Right atrium auricular region (tissue), 2 donors: ENCODE data around the gene RPA3. TPM values are rescaled to one million over a fixed set of nuclear protein-coding genes. Genes with fewer than 3 reads are reported as not detected.
"Not testable (repeated sequence)": the region's sequence is repeated elsewhere in the genome, so short reads cannot be mapped to it uniquely, and the experiment has no call there.

ENCODE experiments used
- DNase-seq: peaks from one replicate; pipeline ENCODE4 v3.0.0-alpha.2; 2019; ENCODE audit warnings: low spot score
- H3K27ac ChIP-seq, 2 donors: fragments of 200-600 bp; sonication (generic); 1 replicate in 1 of 2; 2 replicates in 1 of 2; pipeline ENCODE4 v1.5.1; 2016 to 2019
- H3K27me3 ChIP-seq, 2 donors: fragments of 200-600 bp; sonication (generic); one replicate each; pipeline versions ENCODE4 v1.5.1 to v1.6.0; 2017 to 2019
- H3K36me3 ChIP-seq: fragments of 200-600 bp; sonication (generic); one replicate; pipeline ENCODE4 v1.5.1; 2016
- H3K4me1 ChIP-seq, 2 donors: fragments of 200-600 bp; sonication (generic); one replicate each; pipeline versions ENCODE4 v1.5.1 to v1.6.0; 2017 to 2019
- H3K4me3 ChIP-seq, 2 donors: fragments of 200-600 bp; sonication (generic); 1 replicate in 1 of 2; 2 replicates in 1 of 2; pipeline ENCODE4 v1.5.1; 2017 to 2019; ENCODE audit warnings: mild to moderate bottlenecking in 1 of 2, moderate library complexity in 1 of 2
- H3K9me3 ChIP-seq, 2 donors: fragments of 200-600 bp; sonication (generic); one replicate each; pipeline ENCODE4 v1.5.1; 2019
- total RNA-seq, 2 donors: library from RNA; depleted of rRNA; stranded (reverse); fragments of >200 nt; gene quantifications; one replicate each; pipeline ENCODE4 v1.1.0, GENCODE V29; 2016
- TF ChIP-seq, protein P1 (sequence below), 2 donors: fragments of 200-600 bp; sonication (generic); IDR thresholded peaks; one replicate each; pipeline ENCODE4 v1.5.1; 2019; ENCODE audit warnings: antibody characterized with exemption in 2 of 2

RPA3 gene
- total RNA-seq, 2 donors from 2014 or later, result 15.6 to 18.0 TPM

DNA sequence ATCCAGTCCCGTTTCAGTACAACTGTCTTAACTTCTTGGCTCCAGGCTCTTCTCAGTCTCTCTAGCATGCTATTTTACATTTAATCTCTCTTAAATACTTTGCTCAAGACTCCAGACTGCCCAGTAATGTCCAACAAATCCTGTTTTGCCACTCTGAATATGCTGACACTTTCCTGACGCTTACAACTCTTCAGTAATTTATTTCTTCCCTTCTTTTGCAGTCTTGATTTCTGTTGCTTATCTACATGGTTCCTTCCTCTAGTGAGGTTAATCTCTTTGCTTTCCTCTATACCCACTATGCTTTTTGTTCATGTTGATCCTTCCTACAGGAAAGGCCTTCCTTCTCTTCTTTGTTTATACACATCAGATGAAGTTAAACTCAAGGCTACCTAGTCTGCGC is 54.1 kb downstream of the RPA3 start:
- TF ChIP-seq, protein P1, sequence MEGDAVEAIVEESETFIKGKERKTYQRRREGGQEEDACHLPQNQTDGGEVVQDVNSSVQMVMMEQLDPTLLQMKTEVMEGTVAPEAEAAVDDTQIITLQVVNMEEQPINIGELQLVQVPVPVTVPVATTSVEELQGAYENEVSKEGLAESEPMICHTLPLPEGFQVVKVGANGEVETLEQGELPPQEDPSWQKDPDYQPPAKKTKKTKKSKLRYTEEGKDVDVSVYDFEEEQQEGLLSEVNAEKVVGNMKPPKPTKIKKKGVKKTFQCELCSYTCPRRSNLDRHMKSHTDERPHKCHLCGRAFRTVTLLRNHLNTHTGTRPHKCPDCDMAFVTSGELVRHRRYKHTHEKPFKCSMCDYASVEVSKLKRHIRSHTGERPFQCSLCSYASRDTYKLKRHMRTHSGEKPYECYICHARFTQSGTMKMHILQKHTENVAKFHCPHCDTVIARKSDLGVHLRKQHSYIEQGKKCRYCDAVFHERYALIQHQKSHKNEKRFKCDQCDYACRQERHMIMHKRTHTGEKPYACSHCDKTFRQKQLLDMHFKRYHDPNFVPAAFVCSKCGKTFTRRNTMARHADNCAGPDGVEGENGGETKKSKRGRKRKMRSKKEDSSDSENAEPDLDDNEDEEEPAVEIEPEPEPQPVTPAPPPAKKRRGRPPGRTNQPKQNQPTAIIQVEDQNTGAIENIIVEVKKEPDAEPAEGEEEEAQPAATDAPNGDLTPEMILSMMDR (IDR thresholded peaks at IDR 0.05), result no peak
- Histone ChIP-seq H3K27me3 (no peaks in the 10 kb centered on the region), H3K27ac (no peak overlapping the region), H3K4me1 (no peaks in the 10 kb centered on the region), H3K36me3 (no peaks in the 10 kb centered on the region), H3K9me3 (no peaks in the 10 kb centered on the region), H3K4me3 (no peak overlapping the region)
- no peak for DNase-seq

DNA sequence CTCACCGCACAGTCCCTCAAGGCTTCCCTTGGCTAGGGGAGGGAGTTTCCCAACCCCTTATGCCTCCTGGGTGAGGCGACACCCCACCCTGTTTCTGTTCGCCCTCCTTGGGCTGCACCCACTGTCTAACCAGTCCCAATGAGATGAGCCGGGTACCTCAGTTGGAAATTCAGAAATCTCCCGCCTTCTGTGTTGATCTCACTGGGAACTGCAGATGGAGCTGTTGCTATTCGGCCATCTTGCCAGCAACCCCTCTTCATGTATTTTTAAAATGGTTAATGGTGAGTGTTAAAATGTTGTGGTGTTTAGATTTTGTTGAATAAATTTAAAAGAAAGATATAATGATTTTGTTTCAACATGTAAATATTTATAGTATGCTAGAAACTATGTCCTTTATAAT is 55.9 kb downstream of the RPA3 start:
- TF ChIP-seq, protein P1 (IDR thresholded peaks at IDR 0.05), result peak in 1 of 2 donors; percentile 46
- Histone ChIP-seq H3K4me1 (no peaks in the 10 kb centered on the region), H3K27ac (no peak overlapping the region), H3K4me3 (no peak overlapping the region), H3K36me3 (no peaks in the 10 kb centered on the region), H3K9me3 (no peaks in the 10 kb centered on the region), H3K27me3 (no peaks in the 10 kb centered on the region)
- no peak for DNase-seq

DNA sequence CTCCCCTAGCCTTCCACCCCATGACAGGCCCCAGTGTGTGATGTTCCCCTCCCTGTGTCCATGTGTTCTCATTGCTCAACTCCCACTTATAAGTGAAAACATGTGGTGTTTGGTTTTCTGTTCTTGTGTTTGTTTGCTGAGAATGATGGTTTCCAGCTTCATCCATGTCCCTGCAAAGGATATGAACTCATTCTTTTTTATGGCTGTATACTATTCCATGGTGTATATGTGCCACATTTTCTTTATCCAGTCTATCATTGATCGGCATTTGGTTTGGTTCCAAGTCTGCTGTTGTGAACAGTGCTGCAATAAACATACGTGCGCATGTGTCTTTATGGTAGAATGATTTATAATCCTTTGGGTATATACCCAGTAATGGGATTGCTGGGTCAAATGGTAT is 61.9 kb downstream of the RPA3 start:
- not testable (repeated sequence) for H3K9me3 ChIP-seq, H3K4me3 ChIP-seq, H3K27ac ChIP-seq, H3K36me3 ChIP-seq, H3K27me3 ChIP-seq, DNase-seq, H3K4me1 ChIP-seq

- no peak overlapping the region for H3K4me3 ChIP-seq
- DNase-seq, result no peak
- TF ChIP-seq, protein P1 (IDR thresholded peaks at IDR 0.05), result no peak
- H3K4me1 ChIP-seq, result peaks cover 0 to 10% of the 10 kb centered on the region in 2 donors
- H3K27ac ChIP-seq, result peak overlapping the region in 1 of 2 donors; percentile 38
- no peaks in the 10 kb centered on the region for H3K36me3 ChIP-seq
- no peaks in the 10 kb centered on the region for H3K27me3 ChIP-seq
- no peaks in the 10 kb centered on the region for H3K9me3 ChIP-seq
These were observed 63.3 kb downstream of the RPA3 start for GRCh38 chr7:7654964-7655715.

- no peaks in the 10 kb centered on the region for H3K27me3 ChIP-seq
- peaks cover 0 to 10% of the 10 kb centered on the region in 2 donors for H3K4me1 ChIP-seq
- no peak for DNase-seq
- no peaks in the 10 kb centered on the region for H3K36me3 ChIP-seq
- no peak overlapping the region for H3K27ac ChIP-seq
- H3K4me3 ChIP-seq, result no peak overlapping the region
- no peaks in the 10 kb centered on the region for H3K9me3 ChIP-seq
- TF ChIP-seq, protein P1 (IDR thresholded peaks at IDR 0.05), result peak; percentile 17 to 59
These were observed 64.7 kb downstream of the RPA3 start for GRCh38 chr7:7653593-7654187.

DNA sequence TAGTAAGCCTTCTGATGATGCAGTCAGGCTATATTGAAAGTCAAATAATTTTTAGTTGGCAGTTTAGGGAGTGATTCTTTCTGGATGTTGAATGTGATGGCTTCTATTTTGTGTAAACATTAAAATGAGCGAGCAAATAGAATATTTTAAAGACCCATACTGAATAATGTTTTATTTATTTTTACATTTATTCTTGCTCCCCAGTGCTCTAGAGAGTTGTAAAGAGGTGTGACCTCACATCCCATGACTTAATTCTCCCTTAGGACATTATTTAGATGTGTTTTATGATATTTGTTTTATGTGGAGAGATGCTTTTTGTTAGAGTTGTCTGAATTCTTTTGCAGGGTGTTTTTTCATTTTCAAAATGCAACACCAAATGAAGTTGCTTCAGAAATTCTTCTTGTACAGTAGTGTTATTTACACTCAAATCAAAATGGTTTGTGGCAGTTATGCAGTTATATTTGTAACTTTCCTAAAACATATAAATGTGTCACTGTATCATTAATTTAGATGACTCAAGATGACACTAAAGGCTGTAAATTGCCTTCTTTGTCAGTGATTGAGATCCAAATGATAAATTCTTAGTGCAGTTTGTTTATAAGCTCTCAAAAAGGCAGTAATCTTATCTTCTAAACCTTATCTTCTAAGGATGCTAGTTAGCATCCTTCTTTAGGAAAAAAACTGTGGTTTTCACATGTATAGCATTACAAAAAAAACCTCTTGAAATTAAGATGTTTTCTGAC is 65.4 kb downstream of the RPA3 start:
- no peak for DNase-seq
- Histone ChIP-seq H3K36me3 (no peaks in the 10 kb centered on the region), H3K27me3 (no peaks in the 10 kb centered on the region), H3K4me3 (no peak overlapping the region), H3K9me3 (no peaks in the 10 kb centered on the region), H3K27ac (no peak overlapping the region), H3K4me1 (peaks cover 0 to 10% of the 10 kb centered on the region in 2 donors)
- TF ChIP-seq, protein P1 (IDR thresholded peaks at IDR 0.05), result no peak
